HG02642 (cell line): Measurements from ENCODE around the gene CELSR2.

Experiments used
- ATAC-seq: cut with Tn5 transposase; IDR thresholded peaks from one replicate; pipeline ENCODE4 v1.9.1; 2021; ENCODE audit warnings: mild to moderate bottlenecking; ENCODE audit not compliant: unreplicated experiment, poor library complexity

Gene CELSR2

GRCh38 chr1:109229531-109230127, 19.7 kb upstream of the CELSR2 start:
- ATAC-seq = no peak

- no peak for ATAC-seq
These were observed 18.3 kb upstream of the CELSR2 start for GRCh38 chr1:109231066-109231465.

GRCh38 chr1:109235137-109235536, 14.2 kb upstream of the CELSR2 start:
- ATAC-seq = no peak

- no peak for ATAC-seq
These were observed 11.8 kb upstream of the CELSR2 start for GRCh38 chr1:109237512-109237911.

- no peak for ATAC-seq
These were observed 11.0 kb upstream of the CELSR2 start for GRCh38 chr1:109238382-109238781.

GRCh38 chr1:109239047-109239408, 10.3 kb upstream of the CELSR2 start:
- no peak for ATAC-seq

- peak; percentile 66 for ATAC-seq
These were observed 9.8 kb upstream of the CELSR2 start for GRCh38 chr1:109239409-109240068.

- ATAC-seq = no peak
These were observed 8.9 kb upstream of the CELSR2 start for GRCh38 chr1:109240158-109241152.

- no peak for ATAC-seq
These were observed 8.0 kb upstream of the CELSR2 start for GRCh38 chr1:109241344-109241743.

- ATAC-seq = no peak
These were observed 7.4 kb upstream of the CELSR2 start for GRCh38 chr1:109241841-109242345.

- ATAC-seq = no peak
These were observed 7.0 kb upstream of the CELSR2 start for GRCh38 chr1:109242387-109242786.

- no peak for ATAC-seq
These were observed 6.1 kb upstream of the CELSR2 start for GRCh38 chr1:109243221-109243620.

GRCh38 chr1:109243860-109244552, 5.3 kb upstream of the CELSR2 start:
- no peak for ATAC-seq

GRCh38 chr1:109246141-109246551, 3.2 kb upstream of the CELSR2 start:
- ATAC-seq = no peak

GRCh38 chr1:109247401-109248365, 1.7 kb upstream of the CELSR2 start:
- no peak for ATAC-seq

- ATAC-seq = no peak
These were observed 919 bp upstream of the CELSR2 start for GRCh38 chr1:109248444-109248796.

- ATAC-seq = peak; percentile 40
These were observed 489 bp downstream of the CELSR2 start for GRCh38 chr1:109249654-109250401.

- ATAC-seq = no peak
These were observed 1.3 kb downstream of the CELSR2 start for GRCh38 chr1:109250454-109251276.
